GM18505 (cell line): ENCODE data around the gene MXI1.
A peak's percentile ranks its signal among the peaks of the same experiment; 100 is the strongest.

Source experiments
- ATAC-seq: cut with Tn5 transposase; IDR thresholded peaks from one replicate; pipeline ENCODE4 v1.9.1; 2021; ENCODE audit not compliant: unreplicated experiment
- POLR2A ChIP-seq: IDR thresholded peaks from 4 replicates; pipeline ENCODE4 v1.6.1; 2011; ENCODE audit warnings: borderline replicate concordance; ENCODE audit not compliant: insufficient read depth, insufficient read length; ENCODE audit errors: extremely low read depth

The MXI1 gene

GRCh38 chr10:110215286-110216170 is 8.1 kb downstream of the MXI1 start:
- no peak for TF ChIP-seq POLR2A
- no peak for ATAC-seq

GRCh38 chr10:110216240-110216639 is 8.8 kb downstream of the MXI1 start:
- ATAC-seq, result no peak
- no peak for TF ChIP-seq POLR2A

GRCh38 chr10:110216942-110217661 is 9.7 kb downstream of the MXI1 start:
- no peak for TF ChIP-seq POLR2A

GRCh38 chr10:110217662-110218008 is 10.2 kb downstream of the MXI1 start:
- no peak for ATAC-seq

More at GRCh38 chr10:110216942-110217661, 9.7 kb downstream of the MXI1 start:
- ATAC-seq, result no peak

DNA sequence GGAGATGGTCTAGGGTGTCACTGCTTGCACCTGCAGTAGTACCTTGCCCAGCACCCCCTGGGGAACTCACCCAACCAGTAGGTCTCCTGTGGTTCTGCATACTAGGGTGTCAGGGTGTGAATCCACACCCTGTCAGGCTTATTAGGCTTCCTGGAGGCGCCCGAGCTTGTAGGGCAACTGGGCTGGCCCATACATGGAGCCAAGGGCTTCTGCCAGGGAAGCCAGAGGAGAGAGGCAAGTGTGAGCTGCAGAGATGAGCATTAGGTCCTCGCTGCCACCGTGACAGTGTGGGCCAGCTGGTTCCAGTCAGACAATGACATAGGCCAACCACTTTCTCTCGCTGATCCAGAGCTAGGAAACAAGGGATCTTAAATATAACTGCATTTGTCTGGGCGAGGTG is 11.2 kb downstream of the MXI1 start:
- no peak for ATAC-seq
- no peak for TF ChIP-seq POLR2A

More at GRCh38 chr10:110217662-110218008, 10.2 kb downstream of the MXI1 start:
- no peak for TF ChIP-seq POLR2A

- ATAC-seq, result no peak
- no peak for TF ChIP-seq POLR2A
These were observed 12.5 kb downstream of the MXI1 start for GRCh38 chr10:110219884-110220283.

DNA sequence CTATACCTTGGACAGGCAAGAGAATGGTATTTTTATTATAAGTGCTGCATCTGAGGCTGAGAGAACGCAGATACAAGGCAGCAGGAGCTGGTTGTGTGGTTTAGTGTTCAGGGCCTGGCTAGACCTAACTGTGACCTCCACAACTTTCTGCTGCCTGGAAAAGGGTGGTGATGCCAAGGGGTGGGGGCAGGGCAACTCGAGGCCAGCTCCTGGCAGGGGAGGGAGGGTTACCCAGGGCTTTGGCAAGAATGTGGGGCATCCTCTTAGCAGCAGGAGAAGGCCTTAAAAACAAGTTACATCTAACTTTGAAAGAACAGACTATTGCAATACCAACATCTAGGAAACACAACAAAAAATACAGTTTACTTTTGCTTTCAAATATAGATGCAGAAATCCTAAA is 13.0 kb downstream of the MXI1 start:
- ATAC-seq, result no peak
- no peak for TF ChIP-seq POLR2A

DNA sequence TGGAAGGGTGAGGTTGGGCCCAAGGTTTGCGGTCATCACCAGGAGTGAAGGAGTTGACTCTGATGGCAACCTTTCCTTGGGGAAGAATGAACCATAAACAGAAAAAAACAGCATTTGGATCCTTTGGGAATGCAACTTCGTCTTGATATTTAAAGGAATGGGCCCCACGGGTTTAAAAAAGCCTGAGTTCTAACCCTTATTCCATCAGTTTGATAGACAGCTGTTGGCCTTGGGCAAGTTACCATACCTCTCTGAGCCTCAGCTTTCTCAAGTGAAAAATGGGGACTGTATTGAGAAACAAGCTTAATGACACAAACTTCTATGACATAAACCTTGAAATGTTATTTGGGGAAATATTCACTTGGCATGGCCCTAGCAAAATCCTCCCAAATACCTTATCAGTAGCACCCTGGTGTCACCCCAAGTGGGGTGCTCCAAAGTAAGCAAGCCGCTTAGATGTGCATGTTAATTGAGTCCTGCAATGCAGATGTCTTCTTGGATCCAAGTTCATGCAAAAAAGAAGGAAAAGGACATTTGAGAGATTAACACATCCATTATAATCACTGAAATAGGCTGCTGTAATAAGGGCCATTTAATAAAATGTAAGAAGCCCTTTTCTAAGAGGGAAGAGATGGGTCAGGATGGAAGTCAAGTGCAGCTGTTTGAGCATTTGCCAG is 13.8 kb downstream of the MXI1 start:
- no peak for TF ChIP-seq POLR2A
- no peak for ATAC-seq

DNA sequence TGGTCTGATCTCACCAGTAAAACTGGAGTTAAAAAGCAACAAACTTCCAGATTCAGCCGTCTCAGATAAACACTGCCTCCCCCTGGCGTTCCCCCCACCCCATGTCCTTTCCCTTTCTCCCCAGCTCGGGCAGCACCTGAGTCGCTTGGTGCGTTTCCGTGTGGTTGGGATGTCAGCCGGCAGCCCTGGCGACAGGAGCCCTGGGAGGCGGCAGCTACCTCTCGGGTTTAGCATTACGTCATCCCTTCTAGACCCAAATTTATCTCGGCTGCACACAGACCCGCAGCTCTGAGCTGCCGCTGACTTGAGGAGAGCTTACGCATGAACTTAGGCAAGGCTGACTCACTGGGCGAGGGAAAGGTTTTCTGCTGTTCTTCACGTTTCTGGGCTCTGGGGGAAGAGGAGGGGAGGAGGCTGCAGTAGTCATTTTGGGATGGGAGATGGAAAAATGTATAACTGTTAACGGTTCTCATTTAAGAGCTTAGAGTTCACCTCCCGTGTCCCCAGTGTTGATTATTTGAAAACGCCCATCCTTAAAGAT is 14.4 kb downstream of the MXI1 start:
- TF ChIP-seq POLR2A, result no peak
- peak; percentile 47 for ATAC-seq

DNA sequence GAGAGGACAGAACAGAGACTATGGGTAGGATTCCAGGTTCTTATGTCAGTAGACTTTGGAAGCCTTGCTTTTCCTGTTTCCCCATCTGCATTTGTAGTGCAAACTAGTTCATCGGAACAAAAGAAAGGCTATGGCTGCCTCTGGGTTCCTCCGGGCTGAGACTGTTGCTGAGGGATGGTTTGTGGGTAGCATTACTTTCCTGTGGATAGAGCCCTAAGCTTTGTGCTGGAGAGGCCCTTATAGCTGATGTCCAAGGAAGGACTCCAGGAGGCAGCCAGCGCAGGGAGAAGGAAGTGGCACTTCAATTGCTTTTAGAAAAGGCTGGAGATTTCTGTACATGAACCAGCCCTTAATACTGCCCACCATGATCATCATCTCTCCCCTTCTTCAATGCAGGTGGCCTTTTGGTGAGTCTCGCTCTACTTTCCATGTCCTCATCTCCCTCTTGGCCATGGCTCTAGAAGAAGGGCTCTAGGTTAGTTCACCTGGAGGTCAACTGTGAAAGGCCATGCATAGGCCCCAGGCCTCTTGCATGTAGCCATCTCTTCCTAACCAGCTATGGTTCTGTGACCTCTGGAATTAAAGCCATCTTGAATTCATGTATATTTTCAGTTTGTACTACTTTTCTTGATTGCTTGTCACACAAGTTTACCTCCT is 15.4 kb downstream of the MXI1 start:
- TF ChIP-seq POLR2A, result no peak
- no peak for ATAC-seq

GRCh38 chr10:110223298-110223925 is 16.0 kb downstream of the MXI1 start:
- ATAC-seq, result no peak
- TF ChIP-seq POLR2A, result no peak

DNA sequence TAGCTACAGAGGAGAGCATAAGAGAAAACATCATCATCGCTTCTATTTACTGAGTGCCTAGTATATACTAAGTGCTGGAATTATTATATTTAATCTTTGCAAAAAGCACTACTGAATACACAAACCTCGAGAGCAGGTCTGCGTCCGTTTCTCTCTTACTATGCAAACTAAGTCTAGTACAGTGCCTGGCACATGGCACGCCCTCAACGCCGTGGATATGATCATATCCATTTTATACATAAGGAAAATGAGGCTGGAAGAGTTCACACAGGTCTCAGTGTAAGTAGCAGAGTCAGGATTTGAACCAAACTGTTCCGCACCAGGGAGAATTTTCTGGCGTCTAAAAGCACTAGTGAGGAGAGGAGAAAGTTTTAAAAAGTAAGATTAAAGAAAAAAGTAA is 17.6 kb downstream of the MXI1 start:
- ATAC-seq, result no peak
- no peak for TF ChIP-seq POLR2A

DNA sequence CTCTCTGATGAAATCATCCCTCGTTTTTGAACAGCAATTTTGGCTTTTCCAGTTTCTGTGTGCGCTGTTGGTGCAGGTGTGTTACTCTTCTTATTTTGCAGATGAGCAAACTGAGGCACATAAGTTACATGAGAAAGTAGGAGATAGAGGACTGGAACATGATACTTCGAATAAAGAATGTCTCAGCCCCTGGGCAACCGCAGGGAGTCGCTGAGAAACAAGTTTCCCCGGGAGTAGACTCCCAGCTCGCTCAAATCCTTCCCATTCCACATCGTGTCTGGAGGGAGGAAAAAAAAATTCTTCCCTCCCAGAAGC is 18.0 kb downstream of the MXI1 start:
- ATAC-seq, result peak; percentile 3
- no peak for TF ChIP-seq POLR2A

DNA sequence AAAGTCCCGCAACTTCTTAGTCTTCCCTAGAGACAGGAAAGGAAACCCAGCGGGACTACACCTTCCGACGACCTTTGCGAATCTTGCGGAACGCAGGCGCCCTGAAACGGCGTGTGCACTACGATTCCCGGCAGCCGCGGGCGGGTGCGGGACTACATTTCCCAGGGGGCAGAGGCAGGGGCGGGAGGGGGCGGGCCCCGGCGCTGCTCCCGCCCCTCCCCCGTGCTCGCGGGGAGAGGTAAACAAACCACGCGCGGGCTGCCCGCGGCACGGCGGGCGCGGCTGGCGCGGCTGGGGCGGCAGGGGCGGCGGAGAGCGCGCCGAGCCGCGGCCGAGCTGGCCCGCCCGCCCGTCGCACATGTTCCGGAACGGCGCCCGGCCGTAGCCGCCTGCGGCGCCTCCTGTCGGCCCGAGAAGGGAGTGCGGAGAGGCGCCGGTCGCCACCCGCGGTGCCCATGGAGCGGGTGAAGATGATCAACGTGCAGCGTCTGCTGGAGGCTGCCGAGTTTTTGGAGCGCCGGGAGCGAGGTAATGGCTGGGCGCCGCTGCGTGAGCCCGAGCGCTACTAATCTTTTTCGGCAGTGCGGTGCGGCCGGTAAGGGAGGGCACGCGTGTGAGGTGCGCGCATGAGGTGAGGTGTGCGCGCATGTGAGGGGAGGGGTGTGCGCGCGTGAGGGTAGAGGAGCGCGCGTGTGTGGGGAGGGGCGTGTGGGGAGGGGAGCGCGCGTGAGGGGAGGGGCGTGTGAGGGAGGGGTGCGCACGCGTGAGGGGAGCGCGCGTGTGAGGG is 18.5 kb downstream of the MXI1 start:
- peak; percentile 40 for TF ChIP-seq POLR2A
- peak; percentile 73 for ATAC-seq
